ENCODE results near the gene UGP2.
A peak's percentile ranks its signal among the peaks of the same experiment; 100 is the strongest.

Gene UGP2

GRCh38 chr2:63819765-63820717 is 21.7 kb upstream of the UGP2 start:
- POLR2A ChIA-PET: interaction anchor here (1.6 to 3.5 kb wide), 2 partner anchors 8 to 21 kb away, joined by 8 to 14 read pairs; partner anchors contain the start of gene UGP2
- CTCF ChIA-PET: interaction anchor here (0.6 to 1.7 kb wide), 4 partner anchors 9 to 177 kb away, joined by 3 to 7 read pairs (median 4); no protein-coding TSS in a partner anchor
- no peak for TF ChIP-seq ZNF544 (tag by site-specific recombination; IDR thresholded peaks at IDR 0.05)
- no peak for TF ChIP-seq GFI1B (tag by site-specific recombination; IDR thresholded peaks at IDR 0.05)
- peak; percentile 22; the same call in 1 of the 2 replicates for TF ChIP-seq ZNF335 (tag by site-specific recombination; conservative IDR thresholded peaks at IDR 0.05)
- peak; percentile 36 for TF ChIP-seq ZBTB20 (tag by site-specific recombination; IDR thresholded peaks at IDR 0.05)
- TF ChIP-seq ZNF26 (tag by site-specific recombination; IDR thresholded peaks at IDR 0.05): no peak
- no peak for TF ChIP-seq ZNF280C (tag by site-specific recombination; IDR thresholded peaks at IDR 0.05)
- no peak for TF ChIP-seq ZNF843 (tag by site-specific recombination; IDR thresholded peaks at IDR 0.05)
- Histone ChIP-seq H3K9me3 (ENCODE audit: control insufficient read depth, insufficient read depth, low read depth, low read length) (no peaks in the 10 kb centered on the region), H3K4me1 (ENCODE audit: control insufficient read depth, insufficient read depth, low read length) (peaks cover 7% of the 10 kb centered on the region; the same call in 1 of the 2 replicates), H3K27ac (ENCODE audit: extremely low read depth, low read depth, low read length) (no peak overlapping the region), H3K4me3 (ENCODE audit: low read depth, low read length) (no peak overlapping the region), H3K36me3 (ENCODE audit: control insufficient read depth in 2 of 2, insufficient read depth in 1 of 2, low read length in 2 of 2) (no peaks in the 10 kb centered on the region)

- Histone ChIP-seq H3K4me1 (ENCODE audit: control insufficient read depth, insufficient read depth, low read length) (peaks cover 7% of the 10 kb centered on the region; the same call in 1 of the 2 replicates), H3K4me3 (ENCODE audit: low read depth, low read length) (no peak overlapping the region), H3K27ac (ENCODE audit: extremely low read depth, low read depth, low read length) (no peak overlapping the region), H3K36me3 (ENCODE audit: control insufficient read depth in 2 of 2, insufficient read depth in 1 of 2, low read length in 2 of 2) (no peaks in the 10 kb centered on the region), H3K9me3 (ENCODE audit: control insufficient read depth, insufficient read depth, low read depth, low read length) (no peaks in the 10 kb centered on the region)
- ChIA-PET CTCF (no interaction called here), POLR2A (interaction anchor here (3.5 kb wide), 1 partner anchor 20 kb away, joined by 14 read pairs; the partner anchor contains the start of gene UGP2)
- TF ChIP-seq ZNF664 (tag by site-specific recombination; IDR thresholded peaks at IDR 0.05) (no peak), ZEB2 (tag by site-specific recombination; IDR thresholded peaks at IDR 0.05) (no peak), AEBP2 (tag by site-specific recombination; IDR thresholded peaks at IDR 0.05; ENCODE audit: borderline replicate concordance) (no peak), ZNF157 (tag by site-specific recombination; IDR thresholded peaks at IDR 0.05) (no peak)
Observed at GRCh38 chr2:63820969-63821368, 20.7 kb upstream of the UGP2 start.

- TF ChIP-seq ZSCAN5A (tag by site-specific recombination; IDR thresholded peaks at IDR 0.05) (no peak), ZNF654 (tag by site-specific recombination; IDR thresholded peaks at IDR 0.05; ENCODE audit: low read depth) (no peak), ZNF146 (tag by site-specific recombination; IDR thresholded peaks at IDR 0.05) (no peak), PRDM1 (tag by site-specific recombination; IDR thresholded peaks at IDR 0.05) (no peak), ZNF274 (IDR thresholded peaks at IDR 0.05; ENCODE audit: low read length) (no peak), ZNF274 (tag by site-specific recombination; IDR thresholded peaks at IDR 0.05; ENCODE audit: borderline replicate concordance) (no peak), ZNF843 (tag by site-specific recombination; IDR thresholded peaks at IDR 0.05) (no peak), ZNF175 (tag by site-specific recombination; IDR thresholded peaks at IDR 0.05) (no peak), ZNF830 (tag by site-specific recombination; IDR thresholded peaks at IDR 0.05; ENCODE audit: low read depth) (no peak)
- Histone ChIP-seq H3K27ac (ENCODE audit: extremely low read depth, low read depth, low read length) (no peak overlapping the region), H3K36me3 (ENCODE audit: control insufficient read depth in 2 of 2, insufficient read depth in 1 of 2, low read length in 2 of 2) (no peaks in the 10 kb centered on the region), H3K4me3 (ENCODE audit: low read depth, low read length) (no peak overlapping the region), H3K4me1 (ENCODE audit: control insufficient read depth, insufficient read depth, low read length) (peaks cover 5% of the 10 kb centered on the region; the same call in 1 of the 2 replicates), H3K9me3 (ENCODE audit: control insufficient read depth, insufficient read depth, low read depth, low read length) (no peaks in the 10 kb centered on the region)
- ChIA-PET CTCF (no interaction called here), POLR2A (interaction anchor here (3.5 kb wide), 1 partner anchor 19 kb away, joined by 14 read pairs; the partner anchor contains the start of gene UGP2)
Observed at GRCh38 chr2:63821396-63821795, 20.3 kb upstream of the UGP2 start.
